Esophagus squamous epithelium (tissue), 5 donors: ENCODE measurements around the gene DIPK1C. TPM values are rescaled to one million over a fixed set of nuclear protein-coding genes. Genes with fewer than 3 reads are reported as not detected.

Source experiments
- DNase-seq: peaks from one replicate; lab custom pipeline; 2025; lab: John Stamatoyannopoulos, UW
- H3K27ac ChIP-seq, 4 donors: fragments of 200-600 bp; sonication (generic); one replicate each; pipeline ENCODE4 v1.5.1; 2016 to 2019; ENCODE audit warnings: mild to moderate bottlenecking in 1 of 4
- H3K27me3 ChIP-seq, 4 donors: fragments of 200-600 bp; sonication (generic); 1 replicate in 3 of 4; 2 replicates in 1 of 4; pipeline versions ENCODE4 v1.5.1 to v1.6.0; 2017 to 2021; ENCODE audit warnings: antibody characterized with exemption in 1 of 4
- H3K36me3 ChIP-seq, 3 donors: fragments of 200-600 bp; sonication (generic); one replicate each; pipeline ENCODE4 v1.5.1; 2016 to 2019
- H3K4me1 ChIP-seq, 3 donors: fragments of 200-600 bp; sonication (generic); one replicate each; pipeline ENCODE4 v1.5.1; 2017 to 2019
- H3K4me3 ChIP-seq, 4 donors: fragments of 200-600 bp; sonication (generic); 1 replicate in 3 of 4; 2 replicates in 1 of 4; pipeline ENCODE4 v1.5.1; 2016 to 2019; ENCODE audit warnings: mild to moderate bottlenecking in 2 of 4, moderate library complexity in 1 of 4
- H3K9me3 ChIP-seq, 3 donors: fragments of 200-600 bp; sonication (generic); one replicate each; pipeline ENCODE4 v1.5.1; 2016 to 2019
- POLR2A ChIP-seq, 4 donors: fragments of 450-650 bp; IDR thresholded peaks; one replicate each; pipeline ENCODE4 v1.6.1; 2017; ENCODE audit warnings: antibody characterized with exemption in 4 of 4, mild to moderate bottlenecking in 4 of 4, moderate library complexity in 3 of 4
- WGBS, 2 donors: methylation state at CpG; one replicate each; pipeline ENCODE4 v1.1.5; 2018; 5-methylcytosine and 5-hydroxymethylcytosine counted together
- intact Hi-C: fragments of 100-400 bp; cut with DNase I; formaldehyde crosslinking; loops from one replicate; pipeline ENCODE4 v1.15.0; 2022
- total RNA-seq, 4 donors: library from RNA; depleted of rRNA; stranded (reverse); fragments of >200 nt; gene quantifications; one replicate each; pipeline ENCODE4 v1.1.0, GENCODE V29; 2016
- TF ChIP-seq, protein P1 (sequence below), 6 experiments: fragments of 450-650 bp in 4 of 6; fragments of 200-600 bp in 2 of 6; sonication (generic) in 2 of 6; IDR thresholded peaks; one replicate each; pipeline ENCODE4 v1.5.1; 2016 to 2019; ENCODE audit warnings: antibody characterized with exemption in 6 of 6, mild to moderate bottlenecking in 4 of 6, moderate library complexity in 4 of 6
- donor health status: DM: yes; HTN: yes; CAD: no.

Gene DIPK1C
- total RNA-seq, 4 donors from 2014 or later: not detected

DNA sequence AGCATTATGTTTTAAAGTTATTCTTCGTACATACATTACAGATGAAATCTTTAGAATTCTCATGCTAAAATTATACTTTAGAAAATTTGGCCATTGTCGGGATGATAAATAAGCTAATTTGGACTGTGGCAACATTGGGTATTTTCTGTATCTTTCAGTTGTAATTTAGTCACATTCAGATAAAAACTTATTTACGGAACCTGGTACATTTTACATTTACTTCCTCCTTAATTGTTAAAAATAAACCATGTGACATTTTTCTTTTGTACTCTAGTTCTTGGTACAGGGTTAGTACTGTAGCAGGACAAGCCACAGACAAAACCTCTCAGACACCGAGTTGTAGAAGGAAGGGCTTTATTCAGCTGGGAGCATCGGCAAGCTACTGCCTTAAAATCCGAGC is 43.3 kb upstream of the DIPK1C start:
- H3K4me1 ChIP-seq: peaks cover 21 to 60% (median 27%) of the 10 kb centered on the region in 3 donors
- intact Hi-C loops: no loop called here
- peak overlapping the region; percentile 89 to 98 (median 97) for H3K27ac ChIP-seq
- H3K4me3 ChIP-seq: peak overlapping the region in 3 of 4 donors; percentile 14 to 61 (median 27)
- TF ChIP-seq, protein P1, sequence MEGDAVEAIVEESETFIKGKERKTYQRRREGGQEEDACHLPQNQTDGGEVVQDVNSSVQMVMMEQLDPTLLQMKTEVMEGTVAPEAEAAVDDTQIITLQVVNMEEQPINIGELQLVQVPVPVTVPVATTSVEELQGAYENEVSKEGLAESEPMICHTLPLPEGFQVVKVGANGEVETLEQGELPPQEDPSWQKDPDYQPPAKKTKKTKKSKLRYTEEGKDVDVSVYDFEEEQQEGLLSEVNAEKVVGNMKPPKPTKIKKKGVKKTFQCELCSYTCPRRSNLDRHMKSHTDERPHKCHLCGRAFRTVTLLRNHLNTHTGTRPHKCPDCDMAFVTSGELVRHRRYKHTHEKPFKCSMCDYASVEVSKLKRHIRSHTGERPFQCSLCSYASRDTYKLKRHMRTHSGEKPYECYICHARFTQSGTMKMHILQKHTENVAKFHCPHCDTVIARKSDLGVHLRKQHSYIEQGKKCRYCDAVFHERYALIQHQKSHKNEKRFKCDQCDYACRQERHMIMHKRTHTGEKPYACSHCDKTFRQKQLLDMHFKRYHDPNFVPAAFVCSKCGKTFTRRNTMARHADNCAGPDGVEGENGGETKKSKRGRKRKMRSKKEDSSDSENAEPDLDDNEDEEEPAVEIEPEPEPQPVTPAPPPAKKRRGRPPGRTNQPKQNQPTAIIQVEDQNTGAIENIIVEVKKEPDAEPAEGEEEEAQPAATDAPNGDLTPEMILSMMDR (IDR thresholded peaks at IDR 0.05): no peak
- TF ChIP-seq POLR2A (IDR thresholded peaks at IDR 0.05): peak in 1 of 4 donors; percentile 17
- peaks cover 11 to 45% (median 19%) of the 10 kb centered on the region in 3 donors for H3K36me3 ChIP-seq
- no peaks in the 10 kb centered on the region for H3K27me3 ChIP-seq
- DNase-seq: no peak
- WGBS, 2 donors: 54% methylated on average over 6 of the region's 6 CpGs
- no peaks in the 10 kb centered on the region for H3K9me3 ChIP-seq

DNA sequence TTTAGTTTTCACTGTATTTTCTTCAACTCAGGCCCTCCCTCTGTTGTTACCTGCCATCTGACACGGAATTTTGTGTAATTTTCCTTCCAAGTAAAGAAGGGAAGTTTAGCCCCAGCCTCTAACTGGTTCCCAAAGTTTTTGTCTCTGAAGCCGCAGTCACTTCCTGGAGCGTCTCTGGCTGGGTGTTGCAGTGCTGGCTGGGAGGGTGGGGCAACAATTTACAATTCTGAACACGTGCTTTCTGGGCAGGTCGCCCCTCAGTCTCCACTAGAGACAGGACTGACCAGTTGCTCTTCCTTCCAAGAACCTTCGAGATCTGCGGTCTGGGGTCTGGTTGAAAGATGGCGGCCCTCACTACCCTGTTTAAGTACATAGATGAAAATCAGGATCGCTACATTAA is 42.5 kb upstream of the DIPK1C start:
- Histone ChIP-seq H3K27me3 (no peaks in the 10 kb centered on the region), H3K36me3 (peaks cover 11 to 37% (median 19%) of the 10 kb centered on the region in 3 donors), H3K4me1 (peaks cover 21 to 64% (median 27%) of the 10 kb centered on the region in 3 donors), H3K9me3 (no peaks in the 10 kb centered on the region), H3K4me3 (peak overlapping the region; percentile 14 to 61 (median 29)), H3K27ac (peak overlapping the region; percentile 89 to 98 (median 97))
- 13 to 28% methylated on average over 9 of the region's 9 CpGs for WGBS, 2 donors
- DNase-seq: peak; percentile 27
- peak in 1 of 4 donors; percentile 23 for TF ChIP-seq POLR2A (IDR thresholded peaks at IDR 0.05)
- TF ChIP-seq, protein P1 (IDR thresholded peaks at IDR 0.05): no peak
- intact Hi-C loops: no loop called here

DNA sequence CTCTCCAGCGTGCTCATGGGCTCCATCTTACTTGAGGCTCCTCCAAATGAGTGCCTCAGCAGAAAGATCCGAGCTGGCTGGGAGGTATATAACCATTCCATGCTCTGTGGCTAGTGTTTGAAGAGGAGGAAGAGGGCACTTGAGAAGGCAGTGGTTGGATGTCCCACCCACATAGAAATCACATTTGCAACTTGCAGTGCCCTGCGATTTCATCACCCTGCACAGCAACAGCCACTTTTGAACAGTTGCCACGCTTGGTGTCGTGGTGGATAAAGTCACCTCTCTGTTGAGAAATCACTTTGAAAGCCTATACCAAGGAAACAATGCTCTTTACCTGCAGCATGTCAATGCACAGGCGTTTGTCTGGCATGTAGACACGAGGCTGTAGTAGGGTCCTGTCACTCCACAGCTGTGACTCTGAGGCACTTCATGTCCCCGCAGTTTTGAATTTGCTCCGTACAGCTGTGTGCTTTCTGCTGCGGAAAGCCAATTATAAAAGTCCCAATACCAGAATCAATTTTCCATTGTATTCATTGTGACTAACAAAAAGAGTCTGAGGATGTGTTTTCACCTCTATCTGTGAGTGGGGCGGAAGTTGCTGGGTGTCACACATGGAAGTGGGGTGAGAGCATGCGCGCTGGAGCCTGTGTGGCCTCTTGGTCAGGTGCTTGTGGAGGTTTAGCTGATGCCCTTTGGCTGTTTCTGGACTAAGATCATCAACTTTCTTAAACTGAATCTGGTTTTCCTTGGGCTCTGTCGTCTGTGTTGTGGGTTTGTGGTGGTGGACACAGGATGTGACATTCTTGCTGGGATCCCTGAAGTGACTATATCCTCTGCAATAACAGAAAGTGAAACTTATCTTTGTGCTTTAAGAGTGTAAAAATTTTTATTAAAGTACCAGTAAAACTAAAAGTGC is 41.9 kb upstream of the DIPK1C start:
- Histone ChIP-seq H3K4me3 (peak overlapping the region; percentile 14 to 61 (median 29)), H3K9me3 (no peaks in the 10 kb centered on the region), H3K27me3 (no peaks in the 10 kb centered on the region), H3K36me3 (peaks cover 8 to 31% (median 19%) of the 10 kb centered on the region in 3 donors), H3K27ac (peak overlapping the region; percentile 89 to 98 (median 97)), H3K4me1 (peaks cover 21 to 64% (median 27%) of the 10 kb centered on the region in 3 donors)
- TF ChIP-seq POLR2A (IDR thresholded peaks at IDR 0.05): no peak
- TF ChIP-seq, protein P1 (IDR thresholded peaks at IDR 0.05): no peak
- intact Hi-C loops: no loop called here
- 44 to 57% methylated on average over 12 to 14 of the region's 14 CpGs for WGBS, 2 donors
- DNase-seq: peak; percentile 26

DNA sequence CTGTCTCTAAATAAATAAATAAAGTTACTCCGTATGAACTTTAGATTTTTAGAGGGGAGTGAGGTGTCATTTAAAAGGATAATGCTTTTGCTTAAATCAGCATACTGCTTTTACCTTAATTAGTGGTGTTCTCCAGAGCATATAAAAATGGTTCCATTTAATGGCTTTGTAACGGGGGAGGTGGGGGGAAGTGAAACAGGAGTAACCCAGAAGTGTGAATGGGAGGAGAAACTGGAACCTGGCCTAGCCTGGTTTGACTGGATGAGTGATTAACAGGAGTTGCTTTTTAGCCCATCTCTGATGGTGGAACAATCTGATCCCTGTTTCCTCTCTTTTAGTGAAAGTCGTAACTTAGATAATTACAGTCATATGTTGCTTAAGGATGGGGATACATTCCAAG is 40.7 kb upstream of the DIPK1C start:
- Histone ChIP-seq H3K4me3 (peak overlapping the region in 1 of 4 donors; percentile 94), H3K27ac (peak overlapping the region; percentile 96 to 98 (median 98)), H3K9me3 (no peaks in the 10 kb centered on the region), H3K27me3 (no peaks in the 10 kb centered on the region), H3K4me1 (peaks cover 21 to 64% (median 27%) of the 10 kb centered on the region in 3 donors), H3K36me3 (peaks cover 0 to 19% (median 12%) of the 10 kb centered on the region in 3 donors)
- no peak for TF ChIP-seq POLR2A (IDR thresholded peaks at IDR 0.05)
- TF ChIP-seq, protein P1 (IDR thresholded peaks at IDR 0.05): no peak
- intact Hi-C loops: no loop called here
- no peak for DNase-seq
- WGBS, 2 donors: 55 to 75% methylated on average over 3 of the region's 3 CpGs

DNA sequence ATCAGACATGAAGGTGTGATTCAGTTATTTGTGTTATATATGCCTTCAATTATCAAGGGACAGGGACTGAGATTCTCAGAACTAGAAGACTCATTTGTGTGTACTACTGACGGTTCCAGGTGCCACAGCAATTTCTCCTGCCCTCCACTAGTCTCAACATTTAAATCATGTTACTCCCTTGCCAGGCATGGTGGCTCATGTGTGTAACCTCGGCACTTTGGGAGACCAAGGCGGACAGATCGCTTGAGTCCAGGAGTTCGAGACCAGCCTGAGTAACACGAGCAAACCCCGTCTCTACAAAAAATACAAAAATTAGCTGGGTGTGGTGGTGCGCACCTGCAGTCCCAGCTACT is 40.2 kb upstream of the DIPK1C start:
- no peak for DNase-seq
- intact Hi-C loops: no loop called here

More for the DNA sequence above, 40.2 kb upstream of the DIPK1C start:
- peak overlapping the region; percentile 82 to 94 (median 90) for H3K4me3 ChIP-seq
- peaks cover 0 to 14% (median 7%) of the 10 kb centered on the region in 3 donors for H3K36me3 ChIP-seq
- no peaks in the 10 kb centered on the region for H3K27me3 ChIP-seq
- TF ChIP-seq POLR2A (IDR thresholded peaks at IDR 0.05): no peak
- TF ChIP-seq, protein P1 (IDR thresholded peaks at IDR 0.05): no peak
- peaks cover 21 to 62% (median 27%) of the 10 kb centered on the region in 3 donors for H3K4me1 ChIP-seq
- 75 to 88% methylated on average over 7 to 8 of the region's 8 CpGs for WGBS, 2 donors
- peak overlapping the region; percentile 96 to 98 (median 98) for H3K27ac ChIP-seq
- no peaks in the 10 kb centered on the region for H3K9me3 ChIP-seq
